GM12875 (cell line): Measurements from ENCODE around the gene MNX1.

Experiments
- H3K4me3 ChIP-seq: one replicate; pipeline ENCODE4 v1.5.1; 2011; ENCODE audit warnings: low read depth, low read length, control low read depth
- TF ChIP-seq, protein P1 (sequence below): IDR thresholded peaks from 2 replicates; pipeline ENCODE4 v1.5.1; 2011; ENCODE audit warnings: low read depth, mild to moderate bottlenecking, control low read depth, inconsistent platforms, low read length, moderate library complexity, borderline replicate concordance; ENCODE audit not compliant: insufficient read depth

MNX1 gene

GRCh38 chr7:157008206-157009169 lies 2.0 kb downstream of the MNX1 start:
- TF ChIP-seq, protein P1, sequence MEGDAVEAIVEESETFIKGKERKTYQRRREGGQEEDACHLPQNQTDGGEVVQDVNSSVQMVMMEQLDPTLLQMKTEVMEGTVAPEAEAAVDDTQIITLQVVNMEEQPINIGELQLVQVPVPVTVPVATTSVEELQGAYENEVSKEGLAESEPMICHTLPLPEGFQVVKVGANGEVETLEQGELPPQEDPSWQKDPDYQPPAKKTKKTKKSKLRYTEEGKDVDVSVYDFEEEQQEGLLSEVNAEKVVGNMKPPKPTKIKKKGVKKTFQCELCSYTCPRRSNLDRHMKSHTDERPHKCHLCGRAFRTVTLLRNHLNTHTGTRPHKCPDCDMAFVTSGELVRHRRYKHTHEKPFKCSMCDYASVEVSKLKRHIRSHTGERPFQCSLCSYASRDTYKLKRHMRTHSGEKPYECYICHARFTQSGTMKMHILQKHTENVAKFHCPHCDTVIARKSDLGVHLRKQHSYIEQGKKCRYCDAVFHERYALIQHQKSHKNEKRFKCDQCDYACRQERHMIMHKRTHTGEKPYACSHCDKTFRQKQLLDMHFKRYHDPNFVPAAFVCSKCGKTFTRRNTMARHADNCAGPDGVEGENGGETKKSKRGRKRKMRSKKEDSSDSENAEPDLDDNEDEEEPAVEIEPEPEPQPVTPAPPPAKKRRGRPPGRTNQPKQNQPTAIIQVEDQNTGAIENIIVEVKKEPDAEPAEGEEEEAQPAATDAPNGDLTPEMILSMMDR: no peak
- H3K4me3 ChIP-seq: no peak overlapping the region

GRCh38 chr7:157007470-157008066 lies 2.9 kb downstream of the MNX1 start:
- no peak overlapping the region for H3K4me3 ChIP-seq
- TF ChIP-seq, protein P1: no peak

DNA sequence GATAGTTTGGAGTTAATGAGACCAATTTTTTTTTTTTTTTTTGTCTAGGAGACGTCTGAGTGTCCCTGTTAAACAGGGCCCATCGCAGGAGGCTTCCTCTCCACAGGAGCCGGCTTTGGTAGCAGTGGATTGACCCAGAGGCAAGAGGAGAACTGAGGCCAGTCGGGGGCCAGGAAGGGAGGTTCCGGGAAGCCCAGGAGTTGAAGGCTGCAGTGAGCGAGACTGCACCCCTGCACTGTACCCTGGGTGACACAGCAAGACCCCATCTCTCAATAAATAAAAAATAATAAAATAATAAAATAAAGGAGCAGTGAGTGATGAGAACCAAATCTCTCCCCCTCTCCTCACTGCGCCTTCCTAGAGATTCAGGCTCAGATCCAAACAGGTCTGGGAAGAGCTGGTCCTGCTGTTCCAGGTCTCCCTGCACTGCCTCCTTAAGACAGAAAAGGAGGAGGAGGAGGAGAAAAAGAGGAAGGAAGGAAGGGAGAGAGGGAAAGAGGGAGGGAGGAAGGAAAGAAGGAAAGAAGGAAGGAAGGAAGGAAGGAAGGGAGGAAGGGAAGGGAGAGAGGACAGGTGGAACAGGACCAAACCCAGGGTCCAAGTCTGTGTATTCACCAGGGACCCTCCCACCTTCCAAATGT lies 3.5 kb downstream of the MNX1 start:
- no peak overlapping the region for H3K4me3 ChIP-seq
- TF ChIP-seq, protein P1: no peak

GRCh38 chr7:157006205-157006747 lies 4.2 kb downstream of the MNX1 start:
- no peak overlapping the region for H3K4me3 ChIP-seq
- TF ChIP-seq, protein P1: no peak

DNA sequence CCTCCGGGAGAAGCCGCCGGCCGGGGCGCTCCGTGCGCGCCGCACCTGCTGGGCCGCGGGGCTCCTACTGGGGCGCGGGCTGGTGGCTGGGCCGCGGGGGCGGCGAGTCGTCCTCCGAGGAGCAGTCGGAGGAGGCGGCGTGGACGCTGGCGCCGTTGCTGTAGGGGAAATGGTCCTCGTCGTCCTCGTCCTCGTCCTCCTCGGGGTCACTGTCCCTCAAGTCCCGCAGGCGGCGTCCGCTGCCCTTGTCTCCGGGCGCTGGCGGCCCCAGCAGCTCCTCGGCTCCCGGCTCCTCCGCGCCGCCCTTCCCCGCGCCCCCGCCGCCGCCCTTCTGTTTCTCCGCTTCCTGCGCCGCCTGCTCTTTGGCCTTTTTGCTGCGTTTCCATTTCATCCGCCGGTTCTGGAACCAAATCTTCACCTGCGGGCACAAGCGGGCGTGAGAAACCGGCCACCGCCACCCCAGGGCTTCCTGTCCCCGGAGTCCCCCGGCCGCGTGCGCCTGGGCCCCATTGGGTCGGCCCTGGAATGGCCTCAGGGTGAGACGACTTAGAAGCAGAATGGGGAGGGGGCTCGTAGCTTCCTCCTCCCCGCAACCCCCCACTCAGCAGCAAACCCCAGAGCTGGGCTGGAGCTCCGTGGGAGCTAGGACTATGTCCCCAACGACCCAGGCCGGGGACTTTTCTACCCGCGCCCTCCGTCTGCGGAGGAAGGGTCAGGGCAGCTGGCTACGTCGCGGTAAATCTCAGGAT lies 4.8 kb downstream of the MNX1 start:
- TF ChIP-seq, protein P1: no peak
- H3K4me3 ChIP-seq: no peak overlapping the region
